GM21825 (cell line): ENCODE measurements around the gene BMP3.
"Not testable (repeated sequence)": the region's sequence is repeated elsewhere in the genome, so short reads cannot be mapped to it uniquely, and the experiment has no call there.

Experiments used
- ATAC-seq: cut with Tn5 transposase; IDR thresholded peaks from one replicate; pipeline ENCODE4 v1.9.1; 2021; ENCODE audit warnings: mild to moderate bottlenecking, moderate library complexity; ENCODE audit not compliant: unreplicated experiment

BMP3 gene

GRCh38 chr4:81030061-81030980, at the start of gene BMP3:
Gene BMP3 (plus strand): TSS chr4:81030708. CDS start chr4:81031285, 577 bp downstream.
- ATAC-seq: no peak

- ATAC-seq: no peak
These were observed 44.5 kb upstream of the BMP3 start for GRCh38 chr4:80986011-80986410.

GRCh38 chr4:80989921-80990544, 40.5 kb upstream of the BMP3 start:
- ATAC-seq: peak; percentile 65

GRCh38 chr4:80990851-80991250, 39.7 kb upstream of the BMP3 start:
- no peak for ATAC-seq

- no peak for ATAC-seq
These were observed 30.6 kb upstream of the BMP3 start for GRCh38 chr4:80999943-81000342.

GRCh38 chr4:81003597-81004111, 26.9 kb upstream of the BMP3 start:
- ATAC-seq: peak; percentile 99

GRCh38 chr4:81007417-81007816, 23.1 kb upstream of the BMP3 start:
- ATAC-seq: no peak

- ATAC-seq: not testable (repeated sequence)
These were observed 13.9 kb upstream of the BMP3 start for GRCh38 chr4:81016566-81016965.

GRCh38 chr4:81019006-81019405, 11.5 kb upstream of the BMP3 start:
- no peak for ATAC-seq

- ATAC-seq: no peak
These were observed 9.2 kb upstream of the BMP3 start for GRCh38 chr4:81021142-81021944.

- no peak for ATAC-seq
These were observed 8.5 kb upstream of the BMP3 start for GRCh38 chr4:81021981-81022380.

GRCh38 chr4:81023484-81023883, 7.0 kb upstream of the BMP3 start:
- ATAC-seq: no peak

GRCh38 chr4:81030981-81031791, 678 bp downstream of the BMP3 start:
- ATAC-seq: no peak

- ATAC-seq: no peak
These were observed 1.5 kb downstream of the BMP3 start for GRCh38 chr4:81031796-81032551.

- no peak for ATAC-seq
These were observed 2.5 kb downstream of the BMP3 start for GRCh38 chr4:81032771-81033684.

- ATAC-seq: no peak
These were observed 8.3 kb downstream of the BMP3 start for GRCh38 chr4:81038636-81039350.

GRCh38 chr4:81039351-81039972, 9.0 kb downstream of the BMP3 start:
- ATAC-seq: no peak
